ENCODE data around the gene ANKRD52.
A peak's percentile ranks its signal among the peaks of the same experiment; 100 is the strongest.
"Not testable (repeated sequence)": the region's sequence is repeated elsewhere in the genome, so short reads cannot be mapped to it uniquely, and the experiment has no call there.

The ANKRD52 gene

DNA sequence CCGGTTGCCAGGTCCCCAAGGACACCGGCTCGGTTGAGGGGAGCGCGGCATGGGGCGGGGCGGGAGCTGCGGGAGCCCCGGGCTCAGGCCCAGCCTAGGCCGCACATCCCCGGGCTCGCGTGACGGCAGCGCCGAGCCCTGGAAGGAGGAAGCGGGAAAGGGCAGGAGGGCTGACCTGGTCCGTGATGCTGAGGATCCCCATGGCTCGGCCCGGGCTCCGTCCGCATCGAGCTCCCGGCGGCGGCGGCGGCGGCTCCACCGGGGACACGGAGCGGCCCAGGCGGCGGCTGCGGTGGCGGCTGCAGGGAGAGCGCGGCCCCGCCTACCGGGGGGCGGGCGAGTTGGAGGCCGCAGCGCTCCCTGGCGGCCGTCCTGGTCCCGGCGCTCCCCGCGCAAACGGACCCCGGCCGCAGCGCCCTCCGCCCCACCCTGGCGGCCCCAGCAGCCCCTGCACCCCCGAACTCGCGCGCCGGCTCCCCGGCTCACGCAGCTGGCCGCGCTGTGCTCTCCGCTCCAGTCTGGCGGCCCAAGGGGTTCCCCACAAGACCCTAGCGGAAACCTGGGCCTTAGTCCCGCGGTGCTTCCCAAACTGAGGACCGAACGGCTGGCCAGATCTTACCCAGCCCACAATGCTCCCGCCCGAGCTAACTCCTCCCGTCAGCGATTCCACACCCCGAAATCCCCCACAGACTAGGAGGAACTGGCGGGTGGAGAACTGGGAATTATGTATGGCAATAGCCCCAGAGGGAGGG lies at the start of gene ANKRD52:
Gene ANKRD52 (minus strand): TSS at position 317 of the 752 bp plus-strand sequence. CDS start 115 bp downstream, at position 202.
- DNase-seq, result peak; percentile 22

DNA sequence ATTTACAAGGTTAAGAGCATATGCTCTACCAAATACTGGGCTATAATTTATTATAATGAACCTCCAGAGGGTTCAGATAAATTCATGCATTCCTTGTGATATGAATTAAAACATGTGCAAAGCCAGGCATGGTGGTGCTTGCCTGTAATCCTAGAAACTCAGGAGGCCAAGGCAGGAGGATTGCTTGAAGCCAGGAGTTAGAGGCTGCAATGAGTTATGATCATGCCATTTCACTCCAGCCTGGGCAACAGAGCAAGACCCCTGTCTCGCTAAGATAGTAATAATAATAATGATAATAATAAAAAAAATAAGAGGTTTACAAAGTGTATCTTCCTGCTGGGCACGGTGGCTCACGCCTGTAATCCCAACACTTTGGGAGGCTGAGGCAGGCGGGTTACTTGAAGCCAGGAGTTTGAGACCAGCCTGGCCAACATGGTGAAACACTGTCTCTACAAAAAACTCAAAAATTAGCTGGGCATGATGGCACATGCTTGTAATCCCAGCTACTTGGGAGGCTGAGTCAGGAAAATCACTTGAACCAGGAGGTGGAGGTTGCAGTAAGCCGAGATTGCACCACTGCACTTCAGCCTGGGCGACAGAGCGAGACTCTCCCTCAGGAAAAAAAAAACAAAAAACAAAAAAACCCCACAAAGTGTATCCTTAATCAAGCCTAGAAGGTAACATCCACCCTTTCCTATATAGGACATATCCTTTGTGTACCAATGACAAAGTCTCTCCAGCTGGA lies 49.2 kb upstream of the ANKRD52 start:
- DNase-seq, result no peak

DNA sequence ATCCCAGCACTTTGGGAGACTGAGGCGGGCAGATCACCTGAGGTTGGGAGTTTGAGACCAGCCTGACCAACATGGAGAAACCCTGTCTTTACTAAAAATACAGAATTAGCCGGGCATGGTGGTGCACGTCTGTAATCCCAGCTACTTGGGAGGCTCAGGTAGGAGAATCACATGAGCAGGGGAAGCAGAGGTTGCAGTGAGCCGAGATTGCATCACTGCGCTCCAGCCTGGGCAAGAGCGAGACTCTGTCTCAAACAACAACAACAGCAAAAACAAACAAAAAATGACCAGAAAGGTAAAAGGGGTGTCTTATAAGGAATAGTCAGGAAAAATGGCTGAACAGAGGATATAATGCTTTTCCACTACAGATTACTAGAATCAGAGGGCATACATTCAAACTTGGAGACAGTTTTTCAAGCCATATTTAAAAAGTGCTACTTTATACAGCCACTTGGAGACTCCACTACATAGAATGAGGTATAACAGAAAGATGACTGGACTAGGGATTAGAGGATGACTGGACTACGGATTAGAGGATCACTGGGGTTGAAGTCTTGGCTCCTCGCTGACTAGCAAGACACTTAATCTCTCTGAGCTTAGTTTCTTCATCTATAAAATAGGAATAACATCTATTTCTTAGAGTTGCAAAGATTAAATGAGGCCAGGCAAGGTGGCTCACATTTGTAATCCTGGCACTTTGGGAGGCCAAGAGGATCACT lies 46.8 kb upstream of the ANKRD52 start:
- no peak for DNase-seq

DNA sequence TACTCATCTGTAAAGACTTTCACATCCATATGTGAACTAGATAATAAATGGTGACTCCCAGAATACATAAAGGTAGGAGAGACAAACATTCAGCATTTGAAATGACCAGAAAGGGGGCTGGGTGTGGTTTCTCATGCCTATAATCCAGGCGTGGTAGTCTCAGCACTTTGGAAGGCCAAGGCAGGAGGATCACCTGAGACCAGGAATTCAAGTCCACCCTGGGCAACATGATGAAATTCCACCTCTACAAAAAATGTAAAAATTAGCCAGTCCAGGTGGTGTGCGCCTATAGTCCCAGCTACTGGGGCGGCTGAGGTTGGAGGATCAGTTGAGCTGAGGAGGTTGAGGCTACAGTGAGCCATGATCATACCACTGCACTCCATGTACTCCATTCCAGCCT lies 46.1 kb upstream of the ANKRD52 start:
- DNase-seq, result no peak

DNA sequence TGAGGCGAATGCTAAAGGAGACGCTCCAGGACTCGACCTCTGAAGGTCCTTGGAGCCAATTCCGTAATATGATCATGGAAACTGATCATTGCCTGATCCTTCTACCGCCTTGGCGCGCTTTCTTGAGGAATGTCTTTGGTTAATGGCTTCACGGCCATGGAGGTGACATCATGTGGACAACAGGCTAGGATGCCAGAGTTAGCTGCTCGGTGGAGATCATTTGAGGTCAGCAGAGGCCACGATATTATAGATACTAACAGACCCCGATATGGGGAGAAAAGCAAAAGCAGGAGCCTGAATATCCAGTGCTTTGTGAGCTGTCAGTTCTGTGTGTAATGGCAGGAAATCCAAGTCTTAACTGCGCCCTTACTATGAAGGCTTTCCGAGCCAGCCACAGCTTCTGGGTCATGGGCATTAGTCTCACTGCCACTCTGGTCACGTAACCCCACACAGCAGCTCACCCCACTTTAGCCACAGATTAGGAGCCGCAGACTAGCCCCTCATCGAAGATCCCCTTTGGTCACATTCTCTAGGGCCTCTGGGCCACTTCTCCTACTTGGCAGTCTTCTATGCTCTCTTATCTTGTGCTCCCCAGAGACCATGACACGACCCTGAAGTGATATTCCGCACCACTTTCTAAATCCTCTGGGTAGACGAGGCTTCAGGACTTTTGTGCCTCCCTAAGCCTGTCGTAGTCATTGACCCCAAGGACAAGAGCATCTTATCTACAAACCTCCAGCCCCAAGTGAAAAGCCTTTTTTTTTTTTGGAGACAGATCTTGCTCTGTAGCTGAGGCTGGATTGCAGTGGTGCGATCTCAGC lies 42.7 kb upstream of the ANKRD52 start:
- DNase-seq, result no peak

DNA sequence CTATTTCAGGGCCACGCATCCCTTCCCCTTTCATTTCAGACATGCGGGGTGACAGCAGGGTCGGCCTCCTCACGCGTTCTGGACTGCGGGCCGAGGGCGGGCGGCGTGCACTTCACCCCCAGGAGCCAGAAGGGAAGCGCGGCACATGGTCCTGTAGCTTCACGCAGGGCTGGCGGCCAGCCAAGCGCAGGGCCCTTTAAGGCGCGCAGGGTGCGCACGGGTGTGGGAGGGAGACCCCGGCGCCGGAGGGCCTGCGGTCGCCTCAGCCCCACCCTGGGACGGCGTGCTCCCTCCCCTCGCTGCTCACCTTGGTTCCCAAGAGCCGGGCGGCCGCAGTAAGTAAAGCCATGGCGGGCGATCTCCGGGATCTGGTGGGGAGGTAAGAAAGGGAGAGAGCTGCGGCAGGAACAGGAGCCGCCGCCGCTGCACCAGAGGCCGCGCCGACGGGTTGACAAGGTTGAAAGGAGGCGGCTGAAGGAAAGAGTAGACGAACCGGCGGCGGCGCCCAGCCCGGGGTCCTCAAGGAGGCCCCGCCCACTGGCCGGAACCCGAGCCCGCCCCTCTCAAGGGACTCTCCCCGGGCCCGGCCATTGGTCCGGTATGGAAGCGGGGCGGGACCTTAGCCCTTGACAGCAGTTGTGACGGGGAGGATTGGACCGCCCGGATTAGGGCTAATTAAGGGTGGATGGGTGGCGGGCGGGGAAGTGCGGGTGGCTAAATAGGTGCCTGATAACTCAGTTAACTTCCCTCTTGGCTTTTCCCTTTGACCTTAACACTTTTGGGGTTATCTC lies 41.9 kb upstream of the ANKRD52 start, which contains the start of gene CS:
Gene CS (minus strand): TSS at position 478 of the 791 bp plus-strand sequence. CDS start 129 bp downstream, at position 349.
- DNase-seq, result peak; percentile 95

DNA sequence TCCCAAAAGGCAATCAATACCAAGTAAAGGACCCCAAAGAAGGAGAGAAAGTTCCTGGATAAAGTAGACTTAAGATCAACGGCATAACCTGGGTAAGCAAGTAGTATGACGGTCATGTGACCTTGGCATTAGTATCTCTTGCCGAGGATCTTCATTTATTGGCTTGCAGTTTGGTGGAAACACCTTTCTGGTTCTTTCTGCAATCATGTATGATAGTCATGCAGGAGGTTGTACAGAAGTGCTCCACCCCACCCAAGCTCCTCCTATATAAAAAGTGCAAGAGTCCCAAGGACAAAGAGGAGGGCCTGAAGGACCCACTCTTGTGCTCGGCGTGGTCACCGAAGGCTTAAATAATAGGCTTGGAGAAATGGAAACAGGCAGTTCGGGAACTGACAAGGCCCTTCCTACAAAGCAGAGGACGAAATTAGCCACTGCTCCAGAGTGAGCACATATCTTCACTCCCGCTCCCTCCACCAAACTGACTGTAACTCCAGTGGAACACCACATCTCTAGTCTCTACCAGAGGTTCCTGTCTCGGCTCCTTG lies 41.2 kb upstream of the ANKRD52 start:
- DNase-seq, result no peak

DNA sequence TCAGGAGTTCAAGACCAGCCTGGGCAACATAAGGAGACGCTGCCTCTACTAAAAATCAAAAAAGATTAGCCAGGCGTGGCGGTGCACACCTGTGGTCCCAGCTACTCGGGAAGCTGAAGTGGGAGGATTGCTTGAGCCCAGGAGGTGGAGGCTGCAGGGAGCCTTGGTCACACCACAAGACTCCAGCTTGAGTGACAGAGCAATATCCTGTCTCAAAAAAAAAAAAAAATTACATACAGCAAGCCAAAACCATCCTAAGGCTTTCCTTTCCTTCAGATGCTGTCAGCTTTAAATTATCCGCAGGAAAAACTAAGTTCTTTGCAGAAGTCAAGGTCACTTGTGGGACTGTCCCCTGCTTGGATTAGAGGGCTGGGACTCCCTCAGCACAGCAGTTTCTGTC lies 40.6 kb upstream of the ANKRD52 start:
- DNase-seq, result no peak

DNA sequence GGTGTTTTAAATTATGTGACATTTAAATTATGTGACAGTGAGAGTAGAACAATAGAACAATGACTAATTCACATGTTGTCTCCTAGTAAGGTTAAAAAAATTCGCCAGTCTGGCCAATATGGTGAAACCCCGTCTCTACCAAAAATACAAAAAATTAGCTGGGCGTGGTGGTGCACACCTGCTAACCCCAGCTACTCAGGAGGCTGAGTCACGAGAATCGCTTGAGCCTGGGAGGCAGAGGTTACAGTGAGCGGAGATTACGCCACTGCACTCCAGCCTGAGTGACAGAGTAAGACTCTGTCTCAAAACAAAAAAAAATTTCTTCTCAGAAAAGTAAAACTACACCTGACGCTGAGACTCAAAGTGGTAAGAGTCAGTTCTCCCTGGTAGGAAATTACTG lies 39.2 kb upstream of the ANKRD52 start:
- DNase-seq, result no peak

DNA sequence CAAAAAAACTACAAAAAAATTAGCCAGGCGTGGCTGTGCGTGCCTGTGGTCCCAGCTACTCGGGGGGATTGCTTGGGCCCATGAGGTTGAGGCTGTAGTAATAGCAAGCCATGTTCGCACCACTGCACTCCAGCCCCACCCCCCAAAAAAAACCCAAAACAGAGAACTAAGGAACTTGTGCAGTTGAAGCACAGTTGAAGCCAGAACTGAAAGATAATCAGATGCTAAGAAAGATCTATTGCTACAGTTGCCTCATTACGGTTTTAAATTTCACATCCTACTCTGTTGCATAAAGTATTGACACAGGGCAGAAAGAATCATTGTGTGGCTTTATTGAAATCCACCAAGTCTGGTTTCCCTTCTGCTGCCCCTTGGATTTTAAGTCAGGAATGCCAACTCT lies 38.1 kb upstream of the ANKRD52 start:
- DNase-seq, result no peak

DNA sequence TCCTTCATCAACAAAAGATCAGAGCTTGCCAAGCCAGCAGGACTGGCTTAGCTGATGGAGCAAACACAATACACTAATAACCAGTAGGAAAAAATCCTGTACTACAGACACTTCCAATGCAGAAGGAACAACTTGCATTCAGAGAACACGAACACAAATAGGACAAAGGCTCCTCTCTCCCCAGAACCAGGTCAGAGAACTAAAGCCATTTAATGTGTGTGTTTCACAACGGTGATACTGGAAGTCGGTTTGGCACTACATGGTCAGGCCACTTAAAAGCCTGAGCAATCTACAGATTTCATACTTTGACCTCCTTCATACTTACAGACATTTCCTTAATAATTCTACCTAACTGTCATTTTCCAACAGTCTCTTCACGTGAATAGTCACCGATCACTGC lies 35.6 kb upstream of the ANKRD52 start:
- DNase-seq, result no peak

DNA sequence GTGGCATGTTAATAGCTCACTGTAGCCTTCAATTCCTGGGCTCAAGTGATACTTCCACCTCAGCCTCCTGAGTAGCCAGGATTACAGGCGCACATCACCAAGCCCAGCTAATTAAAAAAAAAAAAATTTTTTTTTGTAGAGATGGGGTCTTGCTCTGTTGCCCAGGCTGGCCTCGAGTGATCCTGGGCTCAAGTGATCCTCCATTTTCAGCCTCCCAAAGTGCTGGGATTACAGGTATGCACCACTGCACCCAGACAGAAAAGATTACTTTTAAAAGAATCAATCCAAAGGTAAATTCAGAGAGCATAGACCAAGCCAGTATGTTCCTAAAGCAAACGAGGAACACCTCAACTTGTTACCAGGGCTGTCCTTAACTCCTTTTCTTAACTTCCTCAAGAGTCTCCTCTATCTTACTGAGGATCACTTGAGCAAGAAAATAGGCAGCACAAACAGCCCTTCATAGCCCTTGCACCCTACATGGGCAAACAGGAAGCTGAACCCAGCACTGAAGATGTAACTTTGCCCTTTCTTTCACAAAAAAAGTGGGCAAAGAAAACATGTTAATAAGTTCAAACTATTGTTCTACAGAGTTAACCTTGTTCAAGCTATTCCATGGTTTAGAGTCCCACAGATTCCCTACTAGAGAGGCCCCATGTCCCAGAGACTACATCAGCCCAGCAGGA lies 30.7 kb upstream of the ANKRD52 start:
- no peak for DNase-seq

DNA sequence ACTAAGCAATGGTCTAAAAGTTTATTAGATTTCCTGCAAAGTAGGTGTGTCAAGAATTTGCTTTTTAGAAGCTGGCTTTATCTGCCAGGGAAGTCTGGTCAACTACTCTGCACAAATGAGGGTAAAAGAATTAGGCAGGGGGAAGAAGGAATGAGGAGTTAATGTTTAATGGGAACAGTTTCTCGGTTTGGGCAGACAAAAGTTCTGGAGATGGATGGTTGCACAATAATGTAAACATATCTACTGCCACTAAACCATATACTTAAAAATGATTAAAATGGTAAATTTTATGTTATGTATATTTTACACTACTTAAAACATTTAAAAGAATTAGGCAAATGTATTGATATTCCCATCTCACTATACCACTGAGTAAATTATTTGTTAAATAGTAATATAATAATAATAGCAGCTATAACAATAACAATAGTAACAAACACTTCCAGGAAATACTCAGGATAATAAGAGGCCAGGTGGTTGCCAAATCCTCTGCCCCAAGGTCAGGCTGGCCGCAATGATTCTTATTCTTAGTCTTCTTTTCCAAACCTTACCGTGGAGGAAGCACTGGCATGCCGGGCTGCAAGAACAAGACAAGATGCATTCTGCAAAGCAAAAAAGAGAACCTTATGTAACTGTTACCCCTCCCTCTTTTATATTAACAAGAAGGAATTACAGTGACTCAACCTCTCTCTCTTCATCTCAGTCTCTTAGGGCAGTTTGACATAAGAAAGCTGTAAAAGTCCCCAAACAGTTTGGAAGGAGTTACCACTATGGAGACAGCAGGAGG lies 28.1 kb upstream of the ANKRD52 start:
- no peak for DNase-seq

DNA sequence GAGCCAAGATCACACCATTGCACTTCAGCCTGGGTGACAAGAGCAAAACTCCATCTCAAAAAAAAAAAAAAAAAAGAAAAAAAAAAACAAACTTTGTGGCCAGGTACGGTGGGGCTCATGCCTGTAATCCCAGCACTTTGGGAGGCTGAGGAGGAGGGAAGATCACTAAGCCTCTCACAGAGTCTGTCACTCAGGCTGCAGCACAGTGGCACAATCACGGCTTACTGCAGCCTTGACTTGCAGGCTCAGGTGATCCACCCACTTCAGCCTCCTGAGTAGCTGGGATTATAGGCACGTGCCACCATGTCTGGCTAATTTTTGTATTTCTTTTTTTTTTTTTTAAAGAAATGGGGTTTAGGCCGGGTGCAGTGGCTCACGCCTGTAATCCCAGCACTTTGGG lies 26.1 kb upstream of the ANKRD52 start:
- not testable (repeated sequence) for DNase-seq

DNA sequence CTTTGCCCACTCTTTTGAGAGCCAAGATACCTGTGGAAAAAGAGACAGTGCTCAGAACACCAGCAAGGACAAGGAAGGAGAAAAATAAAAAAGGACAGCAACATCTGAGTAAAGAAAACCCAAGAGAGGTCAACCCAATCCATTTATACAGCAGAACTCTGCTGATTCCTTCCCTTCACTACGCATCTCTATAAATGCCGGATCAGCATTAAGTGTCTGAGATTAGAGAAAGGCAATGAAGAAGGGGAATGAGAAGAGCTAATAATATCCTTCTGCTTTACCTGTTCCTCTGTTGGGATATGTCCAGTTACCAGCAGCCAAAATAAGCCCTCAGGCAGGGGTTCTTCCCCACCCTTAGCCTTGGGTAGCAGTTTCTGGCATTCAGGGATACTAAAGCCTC lies 24.4 kb upstream of the ANKRD52 start:
- DNase-seq, result no peak

DNA sequence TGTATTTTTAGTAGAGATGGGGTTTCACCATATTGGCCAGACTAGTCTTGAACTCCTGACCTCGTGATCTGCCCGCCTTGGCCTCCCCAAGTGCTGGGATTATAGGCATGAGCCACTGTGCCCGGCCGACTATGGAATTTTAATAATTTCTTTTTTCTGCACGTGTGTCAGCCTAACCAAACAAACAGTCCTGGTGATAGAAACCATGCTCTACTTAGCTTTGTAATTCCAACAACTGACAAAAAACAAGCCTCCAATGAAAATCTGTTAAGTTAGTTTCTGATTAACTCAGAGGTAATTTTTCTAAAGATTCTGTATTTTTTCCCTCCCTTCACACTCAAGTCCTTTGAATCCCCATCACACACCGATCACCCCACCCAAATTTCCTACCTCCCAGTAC lies 23.8 kb upstream of the ANKRD52 start:
- DNase-seq, result no peak

DNA sequence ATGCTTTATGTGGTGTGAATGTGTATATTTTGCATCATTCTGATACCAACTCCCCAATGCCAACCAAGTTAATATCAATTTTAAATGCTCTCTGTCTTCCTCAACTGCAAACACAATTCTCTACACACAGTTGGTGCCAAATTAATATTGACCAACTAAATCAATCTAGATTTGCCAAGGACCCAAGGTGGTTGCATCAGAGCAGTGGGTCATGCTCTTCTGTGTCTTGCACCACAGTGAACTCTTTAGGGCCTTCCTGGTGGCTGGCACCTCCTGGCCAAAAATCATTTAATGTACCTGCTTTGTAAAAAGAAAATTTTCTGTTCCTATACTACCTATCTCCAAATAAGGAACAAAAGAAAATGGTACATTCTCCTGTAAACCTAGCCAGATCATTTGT lies 22.7 kb upstream of the ANKRD52 start:
- no peak for DNase-seq

DNA sequence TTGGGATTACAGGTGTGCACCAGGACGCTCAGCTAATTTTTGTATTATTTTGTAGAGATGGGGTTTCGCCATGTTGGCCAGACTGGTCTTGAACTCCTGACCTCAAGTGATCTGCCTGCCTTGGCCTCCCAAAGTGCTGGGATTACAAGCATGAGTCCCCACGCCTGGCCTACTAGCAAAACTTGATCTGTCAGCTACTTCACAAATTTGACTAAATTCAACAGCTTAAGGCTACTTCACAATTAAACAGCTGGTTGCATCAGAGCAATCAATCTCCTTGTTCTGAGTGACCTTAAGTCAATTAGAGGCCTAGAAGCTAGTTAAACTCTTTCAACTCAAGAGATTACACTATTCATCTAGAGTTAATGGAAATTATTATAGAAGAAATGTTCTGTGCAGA lies 20.7 kb upstream of the ANKRD52 start:
- DNase-seq, result no peak

DNA sequence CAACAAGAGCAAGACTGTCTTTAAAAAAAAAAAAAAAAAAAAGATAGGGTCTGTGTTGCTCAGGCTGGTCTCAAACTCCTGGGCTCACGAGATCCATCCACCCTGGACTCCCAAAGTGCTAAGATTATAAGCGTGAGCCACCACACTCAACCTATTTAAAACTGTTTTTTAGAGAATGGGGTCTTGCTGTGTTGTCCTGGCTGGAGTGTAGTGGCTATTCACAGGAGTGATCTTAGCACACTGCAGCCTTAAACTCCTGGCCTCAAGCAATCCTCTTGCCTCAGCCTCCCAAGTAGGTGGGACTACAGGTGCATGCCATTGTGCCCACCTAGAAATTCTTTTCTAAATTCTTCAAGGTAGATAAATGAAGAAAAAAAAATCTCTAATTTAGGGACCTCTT lies 16.1 kb upstream of the ANKRD52 start:
- no peak for DNase-seq

DNA sequence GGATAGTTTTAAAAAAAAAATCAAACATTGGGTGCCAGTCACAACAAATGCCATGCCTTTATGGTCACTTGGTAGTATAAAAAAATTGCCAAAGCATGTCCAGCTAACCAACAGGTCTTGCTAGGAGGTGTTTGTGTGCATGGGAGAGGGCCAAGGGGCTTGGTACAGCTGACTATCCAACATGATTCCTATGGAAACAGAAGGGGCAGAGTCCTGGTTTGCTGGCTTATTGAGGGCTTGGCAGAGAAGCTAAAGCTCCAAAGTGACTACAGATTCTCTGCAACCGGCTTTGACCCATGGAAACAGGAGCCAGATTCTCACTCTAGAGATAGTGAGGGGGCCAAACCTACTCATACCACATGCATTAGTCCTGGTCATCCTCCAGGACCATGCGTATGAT lies 14.3 kb upstream of the ANKRD52 start:
- DNase-seq, result not testable (repeated sequence)
